GF-D8 (cell line): ENCODE data around the gene CDC7.
"Not testable (repeated sequence)": the region's sequence is repeated elsewhere in the genome, so short reads cannot be mapped to it uniquely, and the experiment has no call there.

Experiments used
- DNase-seq: peaks from one replicate; lab custom pipeline; 2025; lab: John Stamatoyannopoulos, UW

The CDC7 gene

DNA sequence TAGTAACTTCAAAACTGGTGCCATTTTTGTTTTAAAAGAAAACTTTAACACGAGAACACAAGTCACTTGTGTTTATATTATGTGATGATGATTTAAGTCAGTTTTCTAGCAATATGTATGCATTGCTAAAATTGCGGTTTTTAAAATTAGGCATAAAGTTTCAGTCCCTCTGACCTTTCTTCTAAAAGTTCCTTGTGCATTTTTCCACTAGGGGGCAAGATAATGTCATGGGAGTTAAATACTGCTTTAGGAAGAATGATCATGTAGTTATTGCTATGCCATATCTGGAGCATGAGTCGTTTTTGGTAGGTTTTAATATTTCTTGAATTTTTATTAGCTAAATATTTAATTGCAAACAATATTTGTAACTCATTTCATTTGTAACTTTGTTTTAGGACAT, 10.7 kb downstream of the CDC7 start:
- DNase-seq, result no peak

DNA sequence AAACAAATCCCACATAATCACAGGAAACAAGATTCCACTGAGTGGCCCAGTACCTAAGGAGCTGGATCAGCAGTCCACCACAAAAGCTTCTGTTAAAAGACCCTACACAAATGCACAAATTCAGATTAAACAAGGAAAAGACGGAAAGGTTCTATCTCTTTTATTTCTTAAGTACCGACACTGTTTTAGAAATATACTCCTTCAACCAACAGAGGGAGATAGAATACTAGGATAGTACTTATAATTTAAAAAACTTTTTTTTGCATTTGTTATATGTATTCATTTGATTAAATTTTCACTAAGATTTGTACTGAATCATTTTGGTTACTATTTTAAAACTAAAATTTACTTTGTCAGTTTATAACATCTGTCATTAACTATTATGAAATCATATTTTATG, 12.5 kb downstream of the CDC7 start:
- DNase-seq, result no peak

DNA sequence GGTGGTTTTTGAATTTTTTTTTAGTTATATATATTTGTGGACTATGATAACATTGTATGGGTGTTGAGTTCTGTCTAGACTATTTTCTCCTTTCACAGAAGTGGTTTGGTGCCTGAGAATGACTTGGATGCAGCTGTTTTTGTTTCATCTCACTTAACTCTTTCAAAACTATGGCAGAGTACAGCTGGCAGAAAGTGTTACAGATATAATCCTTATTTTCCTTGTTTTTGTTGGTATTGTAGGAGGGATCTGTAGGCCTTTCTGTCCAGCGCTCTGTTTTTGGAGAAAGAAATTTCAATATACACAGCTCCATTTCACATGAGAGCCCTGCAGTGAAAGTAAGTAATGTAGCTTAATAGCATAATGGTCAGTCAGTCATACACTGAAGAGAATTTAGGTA, 13.1 kb downstream of the CDC7 start:
- DNase-seq, result no peak

DNA sequence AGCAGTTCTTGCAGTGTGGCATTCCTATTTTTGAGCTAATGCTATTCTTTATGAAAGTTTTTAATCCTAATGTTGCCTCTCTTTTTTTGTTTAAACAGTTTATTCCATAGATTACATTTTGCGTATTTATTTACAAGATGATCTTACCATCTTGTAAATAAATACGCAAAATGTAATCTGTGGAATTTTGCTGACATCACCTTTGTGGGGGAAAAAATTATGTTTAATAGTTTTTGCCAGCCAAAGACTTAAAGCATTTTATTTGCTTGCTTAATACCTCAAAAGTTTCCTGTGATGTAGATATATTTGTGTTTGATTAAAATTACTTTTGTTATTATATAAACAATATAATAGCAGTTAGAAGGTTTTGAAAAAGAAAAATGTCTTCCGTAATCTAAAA, 15.3 kb downstream of the CDC7 start:
- no peak for DNase-seq

DNA sequence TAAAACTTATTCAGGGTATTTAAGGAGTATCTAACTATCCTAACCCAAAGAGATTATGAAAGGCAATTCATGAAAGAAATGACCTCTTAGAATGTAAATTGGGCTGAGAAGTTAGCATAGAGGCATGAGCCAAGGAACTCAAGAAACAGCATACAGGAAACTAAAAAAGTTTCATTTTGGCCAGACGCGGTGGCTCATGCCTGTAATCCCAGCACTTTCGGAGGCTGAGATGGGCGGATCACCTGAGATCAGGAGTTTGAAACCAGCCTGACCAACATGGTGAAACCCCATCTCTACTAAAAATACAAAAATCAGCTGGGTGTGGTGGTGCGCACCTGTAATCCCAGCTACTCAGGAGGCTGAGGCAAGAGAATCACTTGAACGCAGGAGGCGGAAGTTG, 16.0 kb downstream of the CDC7 start:
- not testable (repeated sequence) for DNase-seq

DNA sequence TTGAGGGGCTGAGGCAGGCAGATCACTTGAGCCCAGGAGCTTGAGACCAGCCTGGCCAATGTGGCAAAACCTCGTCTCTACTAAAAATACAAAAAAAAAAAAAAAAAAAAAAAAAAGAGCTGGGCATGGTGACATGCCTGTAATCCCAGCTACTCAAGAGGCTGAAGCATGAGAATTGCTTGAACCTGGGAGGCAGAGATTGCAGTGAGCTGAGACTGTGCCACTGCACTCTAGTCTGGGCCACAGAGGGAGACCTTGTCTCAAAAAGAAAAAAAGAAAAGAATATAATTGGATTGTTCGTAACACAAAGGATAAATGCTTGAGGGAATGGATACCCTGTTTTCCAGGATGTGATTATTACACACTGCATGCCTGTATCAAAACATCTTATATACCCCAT, 18.5 kb downstream of the CDC7 start:
- not testable (repeated sequence) for DNase-seq

DNA sequence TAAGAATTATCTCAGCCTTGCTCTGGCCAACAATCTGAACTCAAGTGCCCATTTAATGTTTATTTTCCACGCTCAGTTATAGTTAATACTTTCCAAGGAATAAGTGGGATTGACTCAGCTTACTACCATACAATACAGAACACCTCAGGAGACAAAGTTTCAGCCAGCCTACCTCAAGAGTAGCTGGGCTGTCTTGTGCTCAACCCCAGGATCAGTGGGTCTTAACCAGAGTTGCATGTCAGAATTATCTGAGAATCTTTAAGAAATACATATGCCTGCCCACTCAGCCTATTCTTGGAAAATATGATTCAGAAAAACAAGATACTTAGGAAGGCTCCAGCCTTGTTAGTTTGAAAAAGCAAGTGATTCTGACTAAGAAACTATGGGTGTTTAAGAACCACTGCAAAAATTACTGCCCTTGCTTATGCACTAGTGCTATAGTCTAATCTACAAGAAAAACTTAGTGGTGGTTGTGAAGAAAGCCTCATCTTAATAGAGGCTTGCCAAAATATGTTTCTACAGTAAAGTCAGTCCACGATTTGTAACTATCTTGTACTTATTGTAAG, 20.4 kb downstream of the CDC7 start:
- DNase-seq, result no peak

DNA sequence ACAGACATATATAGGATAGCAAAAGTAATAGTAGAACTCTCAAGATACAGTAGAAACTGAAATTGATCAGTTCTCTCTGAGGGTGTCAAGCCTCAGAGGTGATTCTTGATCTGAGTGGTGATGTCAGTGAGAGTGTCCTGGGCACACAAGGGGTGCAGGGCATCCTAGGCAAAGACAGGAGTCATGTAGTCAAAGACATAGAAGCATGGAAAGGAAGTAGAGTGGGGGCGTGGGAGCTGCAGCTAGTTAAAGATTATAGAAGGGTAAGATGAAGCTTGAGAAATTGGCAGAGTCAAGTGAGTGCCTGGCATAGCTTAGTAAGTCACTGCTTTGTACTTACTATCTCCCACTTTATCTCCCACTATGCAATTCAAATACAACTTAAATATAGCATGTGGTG, 22.8 kb downstream of the CDC7 start:
- no peak for DNase-seq

DNA sequence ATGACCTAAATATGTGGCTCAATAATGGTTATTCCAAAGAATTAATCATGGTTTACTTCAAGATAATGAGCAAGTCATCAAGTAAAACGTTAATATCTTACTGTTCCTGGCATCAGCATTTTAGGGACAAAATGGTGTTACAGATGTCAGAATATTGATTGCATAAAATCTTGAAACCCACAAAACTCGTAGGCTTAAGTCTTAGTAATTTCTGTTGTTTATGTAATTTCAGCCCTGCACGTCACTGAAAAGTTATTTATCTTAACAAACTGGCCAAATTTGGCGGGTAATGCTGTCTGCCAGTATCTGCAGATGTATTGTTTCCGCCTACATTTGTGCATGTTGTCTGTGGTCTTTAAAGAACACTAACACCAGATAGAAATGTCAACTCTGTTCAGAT, 25.8 kb downstream of the CDC7 start:
- no peak for DNase-seq

DNA sequence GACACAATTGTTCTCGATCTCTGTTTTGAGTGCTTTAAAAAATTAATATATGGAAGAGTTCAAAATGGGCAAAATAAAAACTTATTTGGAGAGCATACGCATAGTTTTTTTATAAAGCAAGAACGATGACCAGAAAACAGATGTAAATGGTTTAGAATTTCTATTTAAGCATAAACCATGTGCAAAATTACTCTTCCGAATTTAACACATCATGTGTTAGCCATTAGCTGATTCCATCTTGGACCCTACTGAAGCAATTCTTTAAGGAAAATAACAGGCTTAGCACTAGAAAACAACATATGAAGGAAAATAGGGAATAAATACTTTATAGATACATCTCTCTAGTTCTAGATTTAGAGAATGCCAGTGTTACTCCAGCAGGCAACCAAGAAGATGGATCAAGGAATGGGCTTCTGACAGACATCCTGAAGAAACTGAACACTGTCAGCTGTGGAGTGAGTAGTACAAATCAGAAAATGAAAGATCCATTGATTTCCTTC, 26.7 kb downstream of the CDC7 start:
- DNase-seq, result no peak

DNA sequence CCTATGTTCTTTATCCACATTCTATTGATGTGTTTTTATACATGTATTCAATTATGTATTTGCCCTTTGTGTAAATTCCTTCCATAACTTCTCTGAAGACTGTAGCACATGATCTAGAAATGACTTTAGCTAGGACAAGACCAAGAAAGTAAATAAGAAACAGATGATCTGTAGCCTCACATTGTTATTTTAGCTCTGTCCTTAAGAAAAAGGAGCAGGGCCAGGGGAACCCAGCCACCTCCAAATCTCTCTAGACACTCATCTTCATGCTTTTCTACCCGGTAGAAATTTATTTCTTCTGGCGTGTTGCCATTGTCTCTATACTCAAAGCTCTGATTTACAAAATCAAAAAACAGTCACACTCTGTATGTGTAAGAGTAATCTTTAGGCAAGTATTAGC, 27.1 kb downstream of the CDC7 start:
- DNase-seq, result no peak

DNA sequence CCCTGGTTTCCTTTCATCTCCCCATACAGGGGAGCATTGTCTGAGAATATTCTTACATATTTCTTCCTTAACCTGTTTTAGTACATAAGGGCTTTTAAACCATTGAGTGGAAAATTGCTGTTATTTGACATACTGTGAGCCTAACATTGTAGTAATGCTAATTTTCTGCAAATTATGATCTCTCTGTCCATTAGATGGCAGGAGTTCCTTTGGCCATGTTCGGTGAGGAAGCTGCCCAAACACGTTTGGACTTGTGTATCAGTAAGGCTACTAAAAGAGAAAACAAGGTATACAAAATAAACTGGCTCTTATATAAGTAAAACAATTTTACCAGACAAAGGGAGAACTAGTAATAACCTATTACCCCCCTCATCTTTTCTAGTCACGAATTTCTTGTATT, 29.2 kb downstream of the CDC7 start:
- no peak for DNase-seq

DNA sequence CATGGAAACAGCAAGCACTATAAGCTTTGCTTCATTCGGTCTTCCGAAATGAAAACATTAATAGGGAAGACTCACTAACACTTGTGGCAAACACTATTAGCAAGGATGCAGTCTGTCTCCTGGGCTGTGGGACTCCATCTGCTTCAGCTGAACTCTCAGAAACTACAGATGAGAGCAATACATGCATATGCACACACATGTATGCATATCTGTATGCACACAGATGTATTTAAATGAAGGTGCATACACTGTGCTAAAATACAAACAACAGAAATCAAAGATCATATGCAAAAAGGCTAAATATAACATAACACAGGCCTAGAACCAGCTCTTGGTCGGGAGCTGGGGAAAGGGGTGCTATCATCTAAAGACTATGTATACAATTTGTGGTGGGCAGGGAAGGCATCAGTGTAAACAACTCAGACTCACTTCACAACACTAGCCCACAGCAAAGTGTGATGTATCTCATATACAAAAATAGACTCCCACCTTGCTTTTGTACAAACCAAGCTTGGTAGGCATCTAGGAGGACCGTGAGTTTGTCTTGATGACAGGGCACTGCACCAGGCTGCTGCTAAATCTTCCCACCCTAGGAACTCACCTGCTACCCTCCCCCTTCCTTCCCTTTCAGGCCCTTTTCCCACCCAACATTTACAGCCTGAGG, 32.8 kb downstream of the CDC7 start:
- DNase-seq, result no peak

DNA sequence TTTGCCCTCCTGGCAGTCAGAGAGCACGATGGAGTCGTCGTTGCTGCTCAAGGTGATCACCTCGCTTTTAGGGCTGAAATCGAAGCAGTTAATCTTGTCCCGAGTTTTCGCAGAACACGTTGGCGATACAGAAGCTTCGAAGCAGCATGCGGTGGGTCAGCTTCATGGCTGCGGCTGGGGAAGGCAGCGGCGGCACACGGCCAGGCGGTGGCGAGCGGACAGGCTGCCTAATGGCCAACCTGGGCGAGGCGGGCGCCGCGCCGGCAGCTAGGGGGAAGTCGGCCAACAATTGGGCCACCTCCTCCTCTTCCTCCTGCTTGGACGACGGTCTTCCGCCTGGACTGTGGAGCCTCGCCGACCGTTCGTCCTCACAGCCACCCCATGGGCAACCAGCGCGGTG, 34.8 kb downstream of the CDC7 start:
- no peak for DNase-seq

DNA sequence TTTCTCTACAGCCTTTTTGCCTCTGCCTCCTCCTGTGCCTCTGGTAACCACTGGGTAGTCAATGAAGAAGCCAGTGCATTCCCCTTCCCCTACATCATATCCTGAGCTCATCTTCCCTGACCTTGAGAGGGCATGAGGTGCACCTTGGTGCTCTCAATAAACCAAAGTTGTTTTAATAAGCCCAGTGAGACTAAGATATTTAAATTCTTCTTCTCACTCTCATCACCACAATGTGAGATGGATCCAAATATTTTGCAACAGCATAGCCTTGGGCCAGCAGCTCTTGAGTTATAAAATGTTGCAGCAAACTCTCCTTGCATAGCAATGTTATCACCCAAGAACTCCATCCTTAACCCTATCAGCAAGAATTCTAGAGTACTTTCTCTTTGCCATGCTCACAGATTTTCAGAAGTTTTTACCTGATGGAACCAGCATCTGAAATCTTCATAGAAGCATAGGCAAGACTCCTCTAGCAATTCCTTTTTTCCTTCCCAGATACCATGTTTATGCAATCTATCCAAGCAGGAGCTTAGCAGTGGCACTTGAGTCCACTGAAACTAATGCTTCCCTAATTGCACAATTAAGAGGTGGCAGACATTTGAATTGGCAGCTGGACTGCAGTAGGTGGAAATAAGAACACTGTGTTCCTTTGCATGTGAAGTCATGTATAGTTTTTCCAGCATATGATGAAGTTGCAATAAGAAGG, 36.8 kb downstream of the CDC7 start:
- DNase-seq, result no peak

DNA sequence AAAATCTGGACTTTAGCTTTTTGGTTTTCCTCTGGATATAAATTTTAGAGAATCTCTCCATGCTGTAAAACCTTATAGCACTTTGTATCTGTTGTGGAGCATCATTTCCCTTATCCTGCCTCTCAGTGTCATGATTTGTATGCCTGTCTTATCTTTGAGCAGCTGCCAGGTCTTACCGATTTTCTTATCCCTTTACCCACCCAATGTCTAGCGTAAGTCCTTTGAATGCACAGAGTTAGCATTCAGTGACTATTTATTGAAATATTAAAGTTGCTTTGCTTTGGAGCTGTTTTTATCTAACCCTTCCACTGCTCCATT, 37.3 kb downstream of the CDC7 start:
- DNase-seq, result no peak

DNA sequence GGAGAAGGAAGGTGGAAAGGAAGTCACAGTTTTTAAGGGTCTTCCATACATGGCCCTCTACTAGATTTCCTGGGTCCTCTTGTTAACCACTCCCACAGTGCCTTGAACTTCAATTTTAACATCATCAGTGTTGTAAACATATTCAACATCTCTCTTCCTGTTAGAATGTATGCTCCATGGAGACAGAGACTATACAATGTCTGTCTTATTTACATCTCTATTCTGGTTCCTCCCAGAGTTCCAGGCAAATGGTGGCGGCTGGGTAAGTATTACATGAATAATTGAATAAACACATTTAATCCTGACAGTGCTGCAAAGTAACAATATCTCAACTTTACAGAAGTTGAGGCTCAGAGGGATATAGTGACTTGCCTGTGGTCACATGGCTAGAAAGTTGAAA, 40.3 kb downstream of the CDC7 start:
- DNase-seq, result no peak

DNA sequence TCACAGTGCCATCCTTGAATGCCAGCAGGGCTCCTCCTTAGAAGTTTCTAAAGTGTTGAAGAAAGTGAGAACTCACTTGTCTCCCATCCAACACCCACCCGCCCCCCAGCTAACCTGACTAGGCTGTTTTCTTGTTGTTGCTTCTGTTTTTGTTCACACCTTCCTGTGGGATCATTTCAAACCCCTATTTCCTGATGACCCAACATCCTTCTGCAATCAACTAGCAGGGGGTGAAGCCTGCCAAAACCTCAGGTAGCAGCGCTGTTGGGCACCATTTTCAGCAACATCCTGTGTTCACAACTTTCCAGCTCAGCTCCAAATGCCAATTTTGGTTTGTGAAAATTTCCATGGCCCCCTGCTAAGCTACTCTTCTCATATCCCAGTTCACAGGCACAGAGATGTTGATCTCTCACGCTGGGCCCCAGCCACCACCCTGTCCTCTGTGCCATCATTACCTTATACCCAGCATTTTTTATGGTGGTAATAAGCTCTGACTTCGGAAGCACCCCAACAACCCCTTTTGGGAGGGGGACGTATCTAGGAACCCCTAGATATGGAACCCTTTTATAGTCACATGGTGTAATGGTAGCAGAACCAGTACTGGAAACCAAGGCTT, 41.4 kb downstream of the CDC7 start:
- DNase-seq, result no peak

DNA sequence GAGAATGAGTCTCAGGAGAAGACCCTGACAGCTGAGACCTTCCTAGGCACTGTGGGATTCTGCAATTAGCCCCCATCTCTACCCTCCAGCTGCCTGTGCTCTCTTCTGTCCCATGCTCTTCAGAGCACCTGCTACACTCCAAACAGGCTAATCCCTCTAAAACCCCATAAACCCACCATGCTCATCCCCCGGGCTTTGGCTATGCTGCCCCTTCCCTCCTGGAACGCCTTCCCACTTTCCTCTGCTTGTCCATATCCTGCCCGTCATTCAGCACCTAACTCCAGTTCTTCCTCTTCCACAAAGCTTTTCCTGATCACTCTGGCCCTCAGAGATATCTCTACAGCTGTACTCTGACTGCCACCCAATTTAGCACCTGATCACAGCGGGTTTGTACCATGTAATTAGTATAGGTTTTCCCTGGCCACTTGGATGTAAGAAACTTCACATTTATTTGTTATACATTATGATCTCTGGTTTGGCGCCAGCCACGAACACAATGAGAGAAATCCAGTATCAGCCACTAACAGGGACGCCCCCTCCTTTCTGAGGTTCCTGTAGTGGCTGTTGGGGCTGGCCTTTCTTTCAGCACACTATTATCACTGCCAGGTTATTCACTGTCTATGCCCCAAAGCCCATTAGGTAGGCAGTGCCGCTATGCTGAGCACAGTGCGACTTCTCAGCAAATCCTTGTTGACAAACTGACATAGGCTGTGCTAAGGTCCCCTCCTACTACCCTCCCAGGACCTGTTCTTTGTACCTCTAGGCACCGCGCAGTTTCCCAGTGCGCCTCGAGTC, 45.1 kb downstream of the CDC7 start:
- DNase-seq, result no peak

DNA sequence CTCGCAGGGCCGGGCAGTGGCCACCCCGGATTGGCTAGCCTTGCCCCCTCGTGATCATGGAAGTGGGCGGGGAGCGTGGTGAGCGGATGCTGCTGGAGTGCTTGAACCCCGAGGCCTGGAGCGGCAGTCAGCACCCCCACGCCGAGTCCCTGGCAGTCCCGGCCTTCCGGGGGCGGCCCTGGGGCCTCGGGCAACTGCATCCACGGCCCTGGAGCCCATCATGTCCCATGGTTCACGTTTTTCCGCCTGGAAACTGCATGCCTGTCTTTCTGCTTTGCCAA, 45.6 kb downstream of the CDC7 start:
- no peak for DNase-seq

DNA sequence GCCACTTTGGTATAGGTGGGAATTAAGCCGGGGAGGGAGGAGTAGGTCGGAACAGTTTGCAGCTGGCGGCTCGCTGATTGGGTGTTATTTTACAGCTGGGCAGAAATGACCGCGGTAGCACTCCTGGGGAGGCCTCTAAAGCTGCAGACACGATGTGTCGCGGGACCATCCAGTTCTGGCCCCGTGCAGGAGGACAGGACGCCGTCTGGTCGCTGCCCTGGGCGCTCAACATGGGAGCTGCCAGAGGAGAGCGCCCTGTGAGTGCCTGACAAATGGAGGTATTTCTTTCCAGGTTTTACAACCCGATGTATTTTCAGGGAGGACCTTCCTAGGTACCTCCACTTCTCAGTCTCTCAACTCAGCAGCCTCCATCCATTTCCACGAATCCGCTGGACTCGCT, 46.2 kb downstream of the CDC7 start:
- DNase-seq, result no peak

DNA sequence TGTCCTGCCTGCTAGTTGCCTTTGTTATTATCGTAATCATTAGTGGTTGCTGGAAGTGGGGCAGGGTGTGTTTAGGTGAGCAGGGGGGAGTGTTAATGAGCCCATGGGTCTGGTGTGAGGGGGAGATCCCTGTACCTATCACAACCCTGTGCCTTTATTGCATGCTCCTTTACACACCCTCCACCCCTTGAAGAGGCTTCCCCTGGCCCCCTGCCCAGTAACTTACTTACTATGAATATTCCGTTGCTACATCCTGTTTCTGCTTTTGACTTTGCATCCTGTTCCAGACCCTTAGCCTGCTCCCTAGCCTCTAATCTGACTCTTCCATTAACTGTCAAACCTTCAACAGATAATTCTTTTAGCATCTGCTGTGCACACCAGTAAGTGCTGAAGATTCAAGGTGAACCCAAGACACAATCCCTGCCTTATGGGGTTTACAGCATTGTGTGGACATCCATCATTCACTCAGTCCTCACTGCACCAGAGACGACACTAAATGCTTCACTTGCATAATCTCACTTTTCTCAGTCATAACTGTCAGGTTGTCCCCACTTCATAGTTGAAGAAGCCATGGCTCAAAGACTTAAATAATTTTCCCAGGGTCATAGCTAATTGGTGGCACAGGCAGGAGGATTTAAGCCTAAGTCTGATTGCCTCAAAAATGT, 47.9 kb downstream of the CDC7 start:
- no peak for DNase-seq
